ENCODE results near the gene KCTD10. TPM values are rescaled to one million over a fixed set of nuclear protein-coding genes. Genes with fewer than 3 reads are reported as not detected.

Gene KCTD10
- polyA plus RNA-seq, 3 donors: 18.1 to 21.0 (median 20.0) TPM

DNA sequence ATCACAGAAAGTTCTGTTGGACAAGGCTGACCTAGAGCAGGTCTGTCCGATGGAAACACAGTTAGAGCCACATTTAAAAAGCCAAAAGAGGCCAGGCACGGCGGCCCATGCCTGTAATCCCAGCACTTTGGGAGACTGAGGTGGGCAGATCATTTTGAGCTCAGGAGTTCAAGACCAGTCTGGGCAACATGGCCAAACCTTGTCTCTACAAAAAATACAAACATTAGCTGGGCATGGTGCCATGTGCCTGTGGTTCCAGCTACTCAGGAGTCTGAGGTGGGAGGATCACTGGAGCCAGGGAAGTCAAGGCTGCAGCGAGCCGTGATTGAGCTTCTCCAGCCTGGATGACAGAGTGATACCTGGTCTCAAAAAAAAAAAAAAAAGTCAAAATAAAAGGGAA is 15.3 kb upstream of the KCTD10 start:
- no peak overlapping the region for H3K9ac ChIP-seq (ENCODE audit: insufficient read depth, low read length, poor library complexity, severe bottlenecking)
- TF ChIP-seq, protein P1, sequence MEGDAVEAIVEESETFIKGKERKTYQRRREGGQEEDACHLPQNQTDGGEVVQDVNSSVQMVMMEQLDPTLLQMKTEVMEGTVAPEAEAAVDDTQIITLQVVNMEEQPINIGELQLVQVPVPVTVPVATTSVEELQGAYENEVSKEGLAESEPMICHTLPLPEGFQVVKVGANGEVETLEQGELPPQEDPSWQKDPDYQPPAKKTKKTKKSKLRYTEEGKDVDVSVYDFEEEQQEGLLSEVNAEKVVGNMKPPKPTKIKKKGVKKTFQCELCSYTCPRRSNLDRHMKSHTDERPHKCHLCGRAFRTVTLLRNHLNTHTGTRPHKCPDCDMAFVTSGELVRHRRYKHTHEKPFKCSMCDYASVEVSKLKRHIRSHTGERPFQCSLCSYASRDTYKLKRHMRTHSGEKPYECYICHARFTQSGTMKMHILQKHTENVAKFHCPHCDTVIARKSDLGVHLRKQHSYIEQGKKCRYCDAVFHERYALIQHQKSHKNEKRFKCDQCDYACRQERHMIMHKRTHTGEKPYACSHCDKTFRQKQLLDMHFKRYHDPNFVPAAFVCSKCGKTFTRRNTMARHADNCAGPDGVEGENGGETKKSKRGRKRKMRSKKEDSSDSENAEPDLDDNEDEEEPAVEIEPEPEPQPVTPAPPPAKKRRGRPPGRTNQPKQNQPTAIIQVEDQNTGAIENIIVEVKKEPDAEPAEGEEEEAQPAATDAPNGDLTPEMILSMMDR (IDR thresholded peaks at IDR 0.05): no peak
- H3K4me1 ChIP-seq (ENCODE audit: control insufficient read depth in 1 of 2, insufficient read depth in 2 of 2, low read length in 2 of 2): no peaks in the 10 kb centered on the region
- H3K4me3 ChIP-seq (replicated peaks in 1 of 3; ENCODE audit: low read depth in 2 of 3, low read length in 3 of 3): no peak overlapping the region
- no peaks in the 10 kb centered on the region for H3K27me3 ChIP-seq (ENCODE audit: control insufficient read depth in 2 of 2, insufficient read depth in 2 of 2, low read length in 2 of 2)
- Mint-ChIP-seq H3K36me3 (peaks cover 85 to 89% of the 10 kb centered on the region in 2 donors), H3K27me3 (ENCODE audit: low read depth in 3 of 3) (no peaks in the 10 kb centered on the region), H3K4me3 (no peak overlapping the region), H3K4me1 (no peaks in the 10 kb centered on the region), H3K9me3 (peaks cover 0 to 7% (median 2%) of the 10 kb centered on the region in 7 donors), H3K27ac (no peak overlapping the region)
- no peak for DNase-seq
- WGBS (ENCODE audit: insufficient coverage): 100% methylated on average over 1 of the region's 5 CpGs
- H3K79me2 ChIP-seq (ENCODE audit: insufficient read depth, low read length): no peaks in the 10 kb centered on the region
- no peak overlapping the region for H3K4me2 ChIP-seq (replicated peaks; ENCODE audit: extremely low read depth, low read length, poor library complexity, severe bottlenecking)
- H3K36me3 ChIP-seq (replicated peaks in 1 of 2; ENCODE audit: control insufficient read depth in 1 of 2, insufficient read depth in 2 of 2, low read length in 2 of 2): peaks cover 62 to 94% of the 10 kb centered on the region in 2 donors
- H3K9me3 ChIP-seq (replicated peaks in 1 of 2; ENCODE audit: control insufficient read depth in 1 of 2, insufficient read depth in 1 of 2, low read length in 2 of 2): no peaks in the 10 kb centered on the region
- H3K27ac ChIP-seq (ENCODE audit: low read depth in 1 of 2, low read length in 2 of 2): no peak overlapping the region
- H2AFZ ChIP-seq (ENCODE audit: insufficient read depth, low read depth, low read length, poor library complexity, severe bottlenecking): no peak overlapping the region
- no peaks in the 10 kb centered on the region for H4K20me1 ChIP-seq (ENCODE audit: insufficient read depth, low read length)
- intact Hi-C loops (cut with micrococcal nuclease): no loop called here

DNA sequence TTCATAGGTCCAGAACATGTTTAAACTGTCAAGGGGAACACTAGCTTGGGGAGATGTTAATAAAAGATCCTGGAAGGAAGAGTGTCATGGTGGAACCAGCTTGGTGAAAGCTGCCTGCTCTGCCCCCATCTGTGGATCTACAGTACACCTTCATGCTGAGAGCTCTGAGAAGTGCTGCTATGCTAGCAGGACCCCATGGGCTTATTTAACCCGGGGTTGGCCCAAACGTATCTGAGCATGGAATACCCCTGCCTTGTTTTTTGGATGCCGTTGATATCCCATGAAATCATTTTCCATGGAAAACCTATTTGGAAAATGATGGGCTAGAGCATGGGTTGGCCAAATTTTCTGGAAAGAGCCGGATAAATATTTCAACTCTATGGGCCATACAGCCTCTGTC is 14.6 kb upstream of the KCTD10 start:
- TF ChIP-seq, protein P1 (IDR thresholded peaks at IDR 0.05): no peak
- Histone ChIP-seq H3K9me3 (replicated peaks in 1 of 2; ENCODE audit: control insufficient read depth in 1 of 2, insufficient read depth in 1 of 2, low read length in 2 of 2) (no peaks in the 10 kb centered on the region), H3K4me1 (ENCODE audit: control insufficient read depth in 1 of 2, insufficient read depth in 2 of 2, low read length in 2 of 2) (no peaks in the 10 kb centered on the region), H4K20me1 (ENCODE audit: insufficient read depth, low read length) (no peaks in the 10 kb centered on the region), H2AFZ (ENCODE audit: insufficient read depth, low read depth, low read length, poor library complexity, severe bottlenecking) (no peak overlapping the region), H3K4me2 (replicated peaks; ENCODE audit: extremely low read depth, low read length, poor library complexity, severe bottlenecking) (no peak overlapping the region), H3K79me2 (ENCODE audit: insufficient read depth, low read length) (no peaks in the 10 kb centered on the region), H3K4me3 (replicated peaks in 1 of 3; ENCODE audit: low read depth in 2 of 3, low read length in 3 of 3) (no peak overlapping the region), H3K36me3 (replicated peaks in 1 of 2; ENCODE audit: control insufficient read depth in 1 of 2, insufficient read depth in 2 of 2, low read length in 2 of 2) (peaks cover 67 to 97% of the 10 kb centered on the region in 2 donors), H3K9ac (ENCODE audit: insufficient read depth, low read length, poor library complexity, severe bottlenecking) (no peak overlapping the region), H3K27me3 (ENCODE audit: control insufficient read depth in 2 of 2, insufficient read depth in 2 of 2, low read length in 2 of 2) (no peaks in the 10 kb centered on the region), H3K27ac (ENCODE audit: low read depth in 1 of 2, low read length in 2 of 2) (no peak overlapping the region)
- H3K4me3 Mint-ChIP-seq: no peak overlapping the region
- H3K4me1 Mint-ChIP-seq: no peaks in the 10 kb centered on the region
- no peaks in the 10 kb centered on the region for H3K27me3 Mint-ChIP-seq (ENCODE audit: low read depth in 3 of 3)
- intact Hi-C loops (cut with micrococcal nuclease): no loop called here
- peaks cover 89 to 94% of the 10 kb centered on the region in 2 donors for H3K36me3 Mint-ChIP-seq
- no peak overlapping the region for H3K27ac Mint-ChIP-seq
- peaks cover 0 to 7% (median 2%) of the 10 kb centered on the region in 7 donors for H3K9me3 Mint-ChIP-seq
- WGBS (ENCODE audit: insufficient coverage): 100% methylated on average over 3 of the region's 4 CpGs
- no peak for DNase-seq
